HFFc6 (cell line): ENCODE data around the gene ALG8. TPM values are rescaled to one million over a fixed set of nuclear protein-coding genes. Genes with fewer than 3 reads are reported as not detected.

Source experiments
- DNase-seq: peaks from one replicate; pipeline ENCODE4 v3.0.0-alpha.2; 2018
- H3K27ac Mint-ChIP-seq: 2 replicates; pipeline ENCODE4 v1.8.0; 2020; ENCODE audit warnings: mild to moderate bottlenecking, mixed read lengths
- H3K27me3 Mint-ChIP-seq: 2 replicates; pipeline ENCODE4 v1.8.0; 2021; ENCODE audit warnings: mild to moderate bottlenecking, moderate library complexity, mixed read lengths; ENCODE audit not compliant: insufficient read depth
- H3K36me3 Mint-ChIP-seq: 2 replicates; pipeline ENCODE4 v1.8.0; 2021; ENCODE audit warnings: low read depth, mixed read lengths
- H3K4me1 Mint-ChIP-seq: 2 replicates; pipeline ENCODE4 v1.8.0; 2020; ENCODE audit warnings: low read depth, mixed read lengths
- H3K4me3 Mint-ChIP-seq: 2 replicates; pipeline ENCODE4 v1.8.0; 2020; ENCODE audit warnings: mild to moderate bottlenecking, moderate library complexity, mixed read lengths
- H3K9me3 Mint-ChIP-seq: 2 replicates; pipeline ENCODE4 v1.8.0; 2020; ENCODE audit warnings: mild to moderate bottlenecking, mixed read lengths
- total RNA-seq, 6 experiments: library from RNA; stranded (reverse); fragmentation: NEBNext Ultra II Directional; extraction: Animal tissue kit (Norgen Biotek cat#: 25700); gene quantifications; 2 replicates in 1 of 6; 3 replicates in 5 of 6; pipeline ENCODE4 v1.2.3, GENCODE V29; 2021
- TF ChIP-seq, protein P1 (sequence below): fragments of 200-600 bp; sonication (generic); IDR thresholded peaks from 2 replicates; pipeline ENCODE4 v1.5.0; 2021; ENCODE audit warnings: antibody characterized with exemption, mild to moderate bottlenecking

ALG8 gene
- total RNA-seq, 6 experiments from 2014 or later, result 62.0 to 84.0 (median 69.8) TPM

GRCh38 chr11:78072455-78072854 is 67.0 kb downstream of the ALG8 start:
- Mint-ChIP-seq H3K36me3 (peaks cover 39% of the 10 kb centered on the region), H3K27ac (no peak overlapping the region), H3K4me3 (no peak overlapping the region), H3K27me3 (no peaks in the 10 kb centered on the region; the same call in none of the 2 replicates), H3K4me1 (peaks cover 30% of the 10 kb centered on the region), H3K9me3 (no peaks in the 10 kb centered on the region)
- TF ChIP-seq, protein P1, sequence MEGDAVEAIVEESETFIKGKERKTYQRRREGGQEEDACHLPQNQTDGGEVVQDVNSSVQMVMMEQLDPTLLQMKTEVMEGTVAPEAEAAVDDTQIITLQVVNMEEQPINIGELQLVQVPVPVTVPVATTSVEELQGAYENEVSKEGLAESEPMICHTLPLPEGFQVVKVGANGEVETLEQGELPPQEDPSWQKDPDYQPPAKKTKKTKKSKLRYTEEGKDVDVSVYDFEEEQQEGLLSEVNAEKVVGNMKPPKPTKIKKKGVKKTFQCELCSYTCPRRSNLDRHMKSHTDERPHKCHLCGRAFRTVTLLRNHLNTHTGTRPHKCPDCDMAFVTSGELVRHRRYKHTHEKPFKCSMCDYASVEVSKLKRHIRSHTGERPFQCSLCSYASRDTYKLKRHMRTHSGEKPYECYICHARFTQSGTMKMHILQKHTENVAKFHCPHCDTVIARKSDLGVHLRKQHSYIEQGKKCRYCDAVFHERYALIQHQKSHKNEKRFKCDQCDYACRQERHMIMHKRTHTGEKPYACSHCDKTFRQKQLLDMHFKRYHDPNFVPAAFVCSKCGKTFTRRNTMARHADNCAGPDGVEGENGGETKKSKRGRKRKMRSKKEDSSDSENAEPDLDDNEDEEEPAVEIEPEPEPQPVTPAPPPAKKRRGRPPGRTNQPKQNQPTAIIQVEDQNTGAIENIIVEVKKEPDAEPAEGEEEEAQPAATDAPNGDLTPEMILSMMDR, result no peak
- DNase-seq, result no peak

- Mint-ChIP-seq H3K4me1 (peaks cover 26% of the 10 kb centered on the region), H3K4me3 (no peak overlapping the region)
These were observed 67.7 kb downstream of the ALG8 start for GRCh38 chr11:78071717-78072116.

GRCh38 chr11:78070621-78071020 is 68.8 kb downstream of the ALG8 start:
- H3K9me3 Mint-ChIP-seq, result no peaks in the 10 kb centered on the region
- TF ChIP-seq, protein P1, result no peak
- H3K4me1 Mint-ChIP-seq, result peaks cover 22% of the 10 kb centered on the region
- no peak overlapping the region for H3K4me3 Mint-ChIP-seq
- DNase-seq, result no peak
- no peaks in the 10 kb centered on the region; the same call in none of the 2 replicates for H3K27me3 Mint-ChIP-seq
- H3K27ac Mint-ChIP-seq, result no peak overlapping the region
- H3K36me3 Mint-ChIP-seq, result peaks cover 38% of the 10 kb centered on the region

More at GRCh38 chr11:78071717-78072116, 67.7 kb downstream of the ALG8 start:
- TF ChIP-seq, protein P1, result no peak
- Mint-ChIP-seq H3K27ac (no peak overlapping the region), H3K36me3 (peaks cover 42% of the 10 kb centered on the region), H3K9me3 (no peaks in the 10 kb centered on the region), H3K27me3 (no peaks in the 10 kb centered on the region; the same call in none of the 2 replicates)
- DNase-seq, result no peak

DNA sequence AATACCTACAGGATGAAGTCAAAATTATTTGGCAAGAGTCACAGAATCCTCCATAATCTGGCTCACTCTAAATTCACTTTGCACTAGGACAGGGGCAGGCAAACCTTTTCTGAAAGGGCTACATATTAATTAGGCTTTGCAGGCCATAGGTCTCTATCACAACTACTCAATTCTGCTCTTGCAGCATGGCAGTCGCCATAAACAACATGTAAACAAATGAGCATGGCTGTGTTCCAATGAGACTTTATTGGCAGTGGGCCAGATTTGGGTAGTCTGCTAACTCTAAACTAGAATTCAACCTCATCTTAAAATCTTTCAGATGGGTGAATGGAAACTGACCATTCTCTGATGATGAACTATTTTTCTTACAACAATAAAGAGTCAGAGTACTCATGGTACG is 70.0 kb downstream of the ALG8 start:
- TF ChIP-seq, protein P1, result no peak
- H3K27ac Mint-ChIP-seq, result no peak overlapping the region
- H3K4me1 Mint-ChIP-seq, result peaks cover 19% of the 10 kb centered on the region
- DNase-seq, result no peak
- no peak overlapping the region for H3K4me3 Mint-ChIP-seq
- H3K27me3 Mint-ChIP-seq, result no peaks in the 10 kb centered on the region; the same call in none of the 2 replicates
- H3K36me3 Mint-ChIP-seq, result peaks cover 31% of the 10 kb centered on the region
- H3K9me3 Mint-ChIP-seq, result no peaks in the 10 kb centered on the region

- DNase-seq, result no peak
These were observed 71.7 kb downstream of the ALG8 start for GRCh38 chr11:78067704-78068103.

More at GRCh38 chr11:78067704-78068103, 71.7 kb downstream of the ALG8 start:
- Mint-ChIP-seq H3K4me3 (no peak overlapping the region), H3K4me1 (peaks cover 16% of the 10 kb centered on the region), H3K36me3 (peaks cover 28% of the 10 kb centered on the region), H3K9me3 (no peaks in the 10 kb centered on the region), H3K27ac (no peak overlapping the region), H3K27me3 (no peaks in the 10 kb centered on the region; the same call in none of the 2 replicates)
- TF ChIP-seq, protein P1, result no peak
